ENCODE data around the gene RAB6B.
"Not testable (repeated sequence)": the region's sequence is repeated elsewhere in the genome, so short reads cannot be mapped to it uniquely, and the experiment has no call there.

Gene RAB6B

GRCh38 chr3:133804896-133805295, 90.8 kb downstream of the RAB6B start:
- no peak for DNase-seq

DNA sequence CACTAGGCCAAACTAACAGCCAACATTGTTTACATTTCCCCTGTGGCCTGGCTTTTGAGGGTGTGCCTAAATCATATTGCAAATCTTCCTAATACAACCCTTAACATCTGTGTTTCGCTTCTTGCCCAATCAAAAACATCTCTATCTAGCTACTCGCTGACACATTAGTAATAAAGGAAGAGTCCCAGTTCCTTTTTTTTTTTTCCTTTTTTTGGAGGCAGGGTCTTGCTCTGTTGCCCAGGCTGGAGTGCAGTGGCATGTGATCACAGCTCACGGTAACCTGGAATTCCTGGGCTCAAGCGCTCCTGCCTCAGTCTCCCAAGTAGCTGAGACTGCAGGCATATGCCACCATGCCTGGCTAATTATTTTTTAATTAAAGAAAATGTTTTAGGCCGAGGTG, 92.2 kb downstream of the RAB6B start:
- DNase-seq, result no peak

DNA sequence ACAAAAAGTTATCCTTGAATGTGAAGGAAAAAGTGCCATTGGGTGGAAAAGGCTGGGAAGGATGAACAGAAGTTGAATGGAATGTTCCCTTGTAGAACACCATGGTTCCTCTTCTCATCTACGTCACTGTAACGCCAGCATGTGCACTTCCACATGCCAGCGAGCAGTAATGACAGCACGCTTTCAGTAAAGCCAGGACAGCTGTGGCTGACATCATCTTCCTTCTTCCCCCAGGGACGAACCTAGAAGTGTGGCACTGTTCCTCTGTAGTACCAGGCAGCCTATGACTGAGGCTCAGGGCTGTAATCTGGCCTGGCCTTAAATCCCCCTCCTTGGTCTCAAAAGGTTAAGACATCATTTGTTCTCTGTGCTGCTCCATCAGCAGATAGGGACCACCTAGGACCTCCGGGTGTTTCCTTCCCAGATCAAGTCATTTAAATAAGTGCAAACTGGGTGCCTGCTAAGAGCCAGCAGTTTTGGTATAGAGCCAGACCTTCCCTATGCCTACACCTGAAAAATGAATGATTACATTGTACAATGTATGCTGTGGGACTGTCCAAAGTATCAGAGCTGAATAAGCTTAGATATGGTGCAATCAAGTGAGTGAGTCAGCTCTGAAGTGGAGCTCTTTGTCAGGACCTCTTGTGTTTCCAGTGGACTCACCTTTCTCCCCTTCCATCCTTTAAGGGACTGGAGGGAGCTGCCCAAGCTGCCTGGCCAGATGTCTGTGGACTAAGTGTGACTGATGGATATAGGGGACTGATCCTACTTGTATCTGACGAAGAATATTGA, 95.7 kb downstream of the RAB6B start:
- DNase-seq, result peak; percentile 18

- no peak for DNase-seq
These were observed 98.1 kb downstream of the RAB6B start for GRCh38 chr3:133797396-133798105.

GRCh38 chr3:133792171-133792763, 103.4 kb downstream of the RAB6B start:
- no peak for DNase-seq

DNA sequence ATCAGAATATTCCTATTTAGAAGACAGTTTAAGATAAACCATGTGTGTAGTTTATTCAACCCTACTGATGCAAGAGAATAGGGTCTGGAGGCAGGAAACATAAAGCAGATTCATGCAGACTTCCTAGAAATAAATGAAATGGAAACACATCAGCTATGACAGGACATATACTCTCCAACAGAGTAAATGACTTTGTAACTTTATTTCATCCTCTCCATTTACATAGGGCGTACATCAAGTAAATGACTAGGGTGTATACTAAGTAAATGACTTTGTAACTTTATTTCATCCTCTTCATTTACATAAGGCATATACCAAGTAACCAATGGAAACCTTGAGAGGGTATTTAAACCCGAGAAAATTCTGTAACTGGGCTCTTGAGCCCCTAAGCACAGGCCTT, 107.7 kb downstream of the RAB6B start:
- DNase-seq, result no peak

DNA sequence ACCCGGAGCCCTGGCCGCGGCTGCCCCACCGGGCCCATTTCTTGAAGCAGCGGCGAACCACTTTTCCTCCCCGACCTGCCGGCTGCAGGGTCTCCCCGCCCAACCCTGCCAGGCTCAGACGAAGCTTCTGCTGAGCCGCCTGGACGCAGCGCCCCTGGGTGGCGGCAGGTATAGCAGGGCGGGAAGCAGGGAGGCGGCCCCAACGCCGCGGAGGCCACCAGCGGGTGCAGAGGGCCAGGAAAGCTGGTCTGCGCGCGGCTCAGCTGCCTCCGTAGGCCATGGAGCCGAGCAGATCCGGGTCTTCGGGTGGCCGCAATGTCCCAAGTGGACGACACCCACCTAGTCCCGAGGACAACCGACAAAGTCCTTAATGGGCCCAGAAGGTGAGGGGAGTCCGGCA, 111.9 kb downstream of the RAB6B start:
- no peak for DNase-seq

DNA sequence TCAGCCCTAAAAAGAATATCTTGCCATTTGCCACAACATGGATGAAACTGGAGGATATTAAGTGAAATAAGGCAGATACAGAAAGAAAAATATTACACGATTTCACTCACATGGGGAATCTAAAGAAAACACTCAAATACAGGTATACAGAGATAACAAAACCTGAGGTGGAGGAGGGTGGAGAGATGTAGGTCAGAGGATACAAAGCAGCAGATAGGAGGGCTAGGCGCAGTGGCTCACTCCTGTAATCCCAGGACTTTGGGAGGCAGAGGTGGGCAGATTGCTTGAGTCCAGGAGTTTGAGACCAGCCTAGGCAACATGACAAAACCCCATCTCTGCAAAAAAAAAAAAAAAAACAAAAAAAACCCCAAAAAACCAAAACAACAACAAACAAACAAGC, 113.2 kb downstream of the RAB6B start:
- no peak for DNase-seq

GRCh38 chr3:133781570-133781969, 114.1 kb downstream of the RAB6B start:
- DNase-seq, result no peak

GRCh38 chr3:133780756-133781155, 114.9 kb downstream of the RAB6B start:
- DNase-seq, result not testable (repeated sequence)

GRCh38 chr3:133779626-133780203, 116.0 kb downstream of the RAB6B start:
- no peak for DNase-seq

- DNase-seq, result no peak
These were observed 117.7 kb downstream of the RAB6B start for GRCh38 chr3:133777807-133778568.

GRCh38 chr3:133776794-133777438, 118.8 kb downstream of the RAB6B start:
- no peak for DNase-seq

DNA sequence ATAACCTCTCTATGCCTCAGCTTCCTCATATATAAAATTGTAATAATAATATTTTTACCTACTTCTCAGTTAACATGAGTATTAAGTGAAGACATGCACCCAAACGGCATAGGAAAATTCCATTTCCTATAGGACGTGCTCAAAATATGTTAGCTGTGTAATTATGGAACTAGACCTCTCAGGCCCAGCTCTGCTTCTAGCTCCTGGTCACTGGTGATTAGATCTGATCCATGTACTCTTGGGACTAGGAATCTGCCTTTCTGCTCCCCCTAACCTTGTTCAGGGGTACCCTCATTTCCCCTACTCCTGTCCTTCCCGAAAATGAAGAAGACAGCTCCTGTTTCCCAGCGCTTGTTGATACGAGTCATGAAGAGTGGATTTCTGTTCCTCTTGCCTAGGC, 119.8 kb downstream of the RAB6B start:
- DNase-seq, result no peak

GRCh38 chr3:133775309-133775708, 120.4 kb downstream of the RAB6B start:
- DNase-seq, result no peak

Measured in SIG-M5 (cell line).